GM12878 (cell line): ENCODE results near the gene CACNA1S. TPM values are rescaled to one million over a fixed set of nuclear protein-coding genes. Genes with fewer than 3 reads are reported as not detected.
A peak's percentile ranks its signal among the peaks of the same experiment; 100 is the strongest.

Source experiments
- CEBPB ChIP-seq, 2 experiments: fragments of 150-350 bp in 1 of 2; IDR thresholded peaks; 2 replicates each; pipeline ENCODE4 v1.6.1; 2012 to 2014; ENCODE audit warnings: low read depth in 2 of 2, low read length in 2 of 2, borderline replicate concordance in 1 of 2, inconsistent platforms in 1 of 2
- HDGF ChIP-seq: fragments of 450-650 bp; IDR thresholded peaks from 2 replicates; pipeline ENCODE4 v1.6.1; 2016; ENCODE audit warnings: antibody characterized with exemption
- JUNB ChIP-seq: IDR thresholded peaks from 2 replicates; pipeline ENCODE4 v1.6.1; 2016; ENCODE audit warnings: antibody characterized with exemption, mild to moderate bottlenecking
- MTA2 ChIP-seq: fragments of 450-650 bp; IDR thresholded peaks from 2 replicates; pipeline ENCODE4 v1.6.1; 2016; ENCODE audit warnings: low read depth, mild to moderate bottlenecking, moderate library complexity
- NFXL1 ChIP-seq: fragments of 450-650 bp; IDR thresholded peaks from 2 replicates; pipeline ENCODE4 v1.6.1; 2017; ENCODE audit warnings: antibody characterized with exemption, mild to moderate bottlenecking, borderline replicate concordance
- NR2F1 ChIP-seq: fragments of 450-650 bp; conservative IDR thresholded peaks from 2 replicates; pipeline ENCODE4 v1.6.1; 2017; ENCODE audit warnings: mild to moderate bottlenecking
- PAX8 ChIP-seq: fragments of 450-650 bp; IDR thresholded peaks from 2 replicates; pipeline ENCODE4 v1.6.1; 2017; ENCODE audit warnings: mild to moderate bottlenecking, moderate library complexity
- PKNOX1 ChIP-seq: fragments of 450-650 bp; IDR thresholded peaks from 2 replicates; pipeline ENCODE4 v1.6.1; 2016; ENCODE audit warnings: mild to moderate bottlenecking
- POLR2A ChIP-seq: IDR thresholded peaks from 2 replicates; pipeline ENCODE4 v1.6.1; 2011; ENCODE audit warnings: low read depth, mild to moderate bottlenecking, low read length
- RCOR1 ChIP-seq: conservative IDR thresholded peaks from 2 replicates; pipeline ENCODE4 v1.6.1; 2012; ENCODE audit warnings: low read depth, low read length, improper control_type of control experiment
- RFX5 ChIP-seq: IDR thresholded peaks from 2 replicates; pipeline ENCODE4 v1.6.1; 2011; ENCODE audit warnings: low read depth, low read length, improper control_type of control experiment
- SMARCA5 ChIP-seq: fragments of 450-650 bp; IDR thresholded peaks from 2 replicates; pipeline ENCODE4 v1.6.1; 2017; ENCODE audit warnings: mild to moderate bottlenecking
- SMC3 ChIP-seq: IDR thresholded peaks from 2 replicates; pipeline ENCODE4 v1.6.1; 2011; ENCODE audit warnings: low read length, improper control_type of control experiment, borderline replicate concordance
- SRF ChIP-seq, 2 experiments: IDR thresholded peaks; 2 replicates each; pipeline ENCODE4 v1.6.1; 2011; ENCODE audit warnings: low read depth in 2 of 2, low read length in 2 of 2, mild to moderate bottlenecking in 1 of 2, moderate library complexity in 1 of 2
- USF1 ChIP-seq: IDR thresholded peaks from 2 replicates; pipeline ENCODE4 v1.6.1; 2011; ENCODE audit warnings: borderline replicate concordance, low read depth, mild to moderate bottlenecking, moderate library complexity, mixed read lengths, low read length; ENCODE audit not compliant: insufficient read depth; ENCODE audit errors: extremely low read length
- ZNF207 ChIP-seq: fragments of 450-650 bp; IDR thresholded peaks from 2 replicates; pipeline ENCODE4 v1.6.1; 2014; ENCODE audit warnings: antibody characterized with exemption, mild to moderate bottlenecking, borderline replicate concordance
- ZNF384 ChIP-seq: IDR thresholded peaks from 2 replicates; pipeline ENCODE4 v1.6.1; 2012; ENCODE audit warnings: low read depth, mild to moderate bottlenecking, low read length, improper control_type of control experiment, borderline replicate concordance
- ZSCAN29 ChIP-seq: fragments of 450-650 bp; IDR thresholded peaks from 2 replicates; pipeline ENCODE4 v1.6.1; 2017; ENCODE audit warnings: mild to moderate bottlenecking, moderate library complexity
- polyA plus RNA-seq, 11 experiments: library from polyadenylated mRNA; depleted of rRNA in 4 of 11; unstranded in 6 of 11; stranded (reverse) in 5 of 11; fragments of >200 nt; fragmentation: Nextera tagmentation in 4 of 11; fragmentation: Illumina TruSeq in 1 of 11; extraction: Ambion mirVana in 4 of 11; extraction: Trizol in 1 of 11; gene quantifications; 1 replicate in 1 of 11; 2 replicates in 10 of 11; pipeline versions ENCODE4 v1.2.1 to v1.2.3, GENCODE V29; 2011 to 2016; ENCODE audit warnings: inconsistent platforms in 2 of 11, missing spikeins in 2 of 11, low read depth in 1 of 11
- total RNA-seq, 4 experiments: library from RNA; depleted of rRNA in 3 of 4; stranded (reverse); fragments of >200 nt in 3 of 4; fragmentation: Illumina TruSeq in 1 of 4; extraction: Trizol in 1 of 4; gene quantifications; 2 replicates each; pipeline versions ENCODE4 v1.2.1 to v1.2.3, GENCODE V29; 2013 to 2021
- TF ChIP-seq, protein P1 (sequence below): fragments of 450-650 bp; IDR thresholded peaks from 2 replicates; pipeline ENCODE4 v1.6.1; 2017; ENCODE audit warnings: mild to moderate bottlenecking, moderate library complexity
- TF ChIP-seq, protein P2 (sequence below): fragments of 450-650 bp; IDR thresholded peaks from 2 replicates; pipeline ENCODE4 v1.6.1; 2014; ENCODE audit warnings: mild to moderate bottlenecking
- TF ChIP-seq, protein P3 (sequence below): fragments of 450-650 bp; IDR thresholded peaks from 2 replicates; pipeline ENCODE4 v1.6.1; 2017; ENCODE audit warnings: antibody characterized with exemption, mild to moderate bottlenecking, moderate library complexity

CACNA1S gene
- total and polyA plus RNA-seq, 10 of the 15 experiments (the other 5 are each of a cell fraction or from before 2014, with no cell fraction given): under 0.01 to 0.04 (median 0.02) TPM; not detected in 6

- TF ChIP-seq, protein P1, sequence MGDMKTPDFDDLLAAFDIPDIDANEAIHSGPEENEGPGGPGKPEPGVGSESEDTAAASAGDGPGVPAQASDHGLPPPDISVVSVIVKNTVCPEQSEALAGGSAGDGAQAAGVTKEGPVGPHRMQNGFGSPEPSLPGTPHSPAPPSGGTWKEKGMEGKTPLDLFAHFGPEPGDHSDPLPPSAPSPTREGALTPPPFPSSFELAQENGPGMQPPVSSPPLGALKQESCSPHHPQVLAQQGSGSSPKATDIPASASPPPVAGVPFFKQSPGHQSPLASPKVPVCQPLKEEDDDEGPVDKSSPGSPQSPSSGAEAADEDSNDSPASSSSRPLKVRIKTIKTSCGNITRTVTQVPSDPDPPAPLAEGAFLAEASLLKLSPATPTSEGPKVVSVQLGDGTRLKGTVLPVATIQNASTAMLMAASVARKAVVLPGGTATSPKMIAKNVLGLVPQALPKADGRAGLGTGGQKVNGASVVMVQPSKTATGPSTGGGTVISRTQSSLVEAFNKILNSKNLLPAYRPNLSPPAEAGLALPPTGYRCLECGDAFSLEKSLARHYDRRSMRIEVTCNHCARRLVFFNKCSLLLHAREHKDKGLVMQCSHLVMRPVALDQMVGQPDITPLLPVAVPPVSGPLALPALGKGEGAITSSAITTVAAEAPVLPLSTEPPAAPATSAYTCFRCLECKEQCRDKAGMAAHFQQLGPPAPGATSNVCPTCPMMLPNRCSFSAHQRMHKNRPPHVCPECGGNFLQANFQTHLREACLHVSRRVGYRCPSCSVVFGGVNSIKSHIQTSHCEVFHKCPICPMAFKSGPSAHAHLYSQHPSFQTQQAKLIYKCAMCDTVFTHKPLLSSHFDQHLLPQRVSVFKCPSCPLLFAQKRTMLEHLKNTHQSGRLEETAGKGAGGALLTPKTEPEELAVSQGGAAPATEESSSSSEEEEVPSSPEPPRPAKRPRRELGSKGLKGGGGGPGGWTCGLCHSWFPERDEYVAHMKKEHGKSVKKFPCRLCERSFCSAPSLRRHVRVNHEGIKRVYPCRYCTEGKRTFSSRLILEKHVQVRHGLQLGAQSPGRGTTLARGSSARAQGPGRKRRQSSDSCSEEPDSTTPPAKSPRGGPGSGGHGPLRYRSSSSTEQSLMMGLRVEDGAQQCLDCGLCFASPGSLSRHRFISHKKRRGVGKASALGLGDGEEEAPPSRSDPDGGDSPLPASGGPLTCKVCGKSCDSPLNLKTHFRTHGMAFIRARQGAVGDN: no peak
- TF ChIP-seq PAX8 (no peak), ZSCAN29 (no peak), ZNF207 (no peak), ZNF384 (no peak), RCOR1 (no peak), USF1 (no peak), HDGF (no peak), NFXL1 (no peak), CEBPB (IDR thresholded peaks at IDR 0.05; ENCODE audit: borderline replicate concordance in 1 of 2, low read depth in 2 of 2, low read length in 2 of 2) (peak in 1 of 2 experiments; percentile 100; a peak in 2 of 4 replicates), PKNOX1 (peak; percentile 98), MTA2 (no peak), POLR2A (no peak), RFX5 (peak; percentile 22; the same call in 1 of the 2 replicates), NR2F1 (no peak), SMARCA5 (no peak), SMC3 (no peak), SRF (IDR thresholded peaks at IDR 0.05; ENCODE audit: low read depth in 2 of 2, low read length in 2 of 2) (peak in 1 of 2 experiments; percentile 41; a peak in 1 of 4 replicates), JUNB (peak; percentile 99)
- TF ChIP-seq, protein P2, sequence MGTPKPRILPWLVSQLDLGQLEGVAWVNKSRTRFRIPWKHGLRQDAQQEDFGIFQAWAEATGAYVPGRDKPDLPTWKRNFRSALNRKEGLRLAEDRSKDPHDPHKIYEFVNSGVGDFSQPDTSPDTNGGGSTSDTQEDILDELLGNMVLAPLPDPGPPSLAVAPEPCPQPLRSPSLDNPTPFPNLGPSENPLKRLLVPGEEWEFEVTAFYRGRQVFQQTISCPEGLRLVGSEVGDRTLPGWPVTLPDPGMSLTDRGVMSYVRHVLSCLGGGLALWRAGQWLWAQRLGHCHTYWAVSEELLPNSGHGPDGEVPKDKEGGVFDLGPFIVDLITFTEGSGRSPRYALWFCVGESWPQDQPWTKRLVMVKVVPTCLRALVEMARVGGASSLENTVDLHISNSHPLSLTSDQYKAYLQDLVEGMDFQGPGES: peak; percentile 82
- TF ChIP-seq, protein P3, sequence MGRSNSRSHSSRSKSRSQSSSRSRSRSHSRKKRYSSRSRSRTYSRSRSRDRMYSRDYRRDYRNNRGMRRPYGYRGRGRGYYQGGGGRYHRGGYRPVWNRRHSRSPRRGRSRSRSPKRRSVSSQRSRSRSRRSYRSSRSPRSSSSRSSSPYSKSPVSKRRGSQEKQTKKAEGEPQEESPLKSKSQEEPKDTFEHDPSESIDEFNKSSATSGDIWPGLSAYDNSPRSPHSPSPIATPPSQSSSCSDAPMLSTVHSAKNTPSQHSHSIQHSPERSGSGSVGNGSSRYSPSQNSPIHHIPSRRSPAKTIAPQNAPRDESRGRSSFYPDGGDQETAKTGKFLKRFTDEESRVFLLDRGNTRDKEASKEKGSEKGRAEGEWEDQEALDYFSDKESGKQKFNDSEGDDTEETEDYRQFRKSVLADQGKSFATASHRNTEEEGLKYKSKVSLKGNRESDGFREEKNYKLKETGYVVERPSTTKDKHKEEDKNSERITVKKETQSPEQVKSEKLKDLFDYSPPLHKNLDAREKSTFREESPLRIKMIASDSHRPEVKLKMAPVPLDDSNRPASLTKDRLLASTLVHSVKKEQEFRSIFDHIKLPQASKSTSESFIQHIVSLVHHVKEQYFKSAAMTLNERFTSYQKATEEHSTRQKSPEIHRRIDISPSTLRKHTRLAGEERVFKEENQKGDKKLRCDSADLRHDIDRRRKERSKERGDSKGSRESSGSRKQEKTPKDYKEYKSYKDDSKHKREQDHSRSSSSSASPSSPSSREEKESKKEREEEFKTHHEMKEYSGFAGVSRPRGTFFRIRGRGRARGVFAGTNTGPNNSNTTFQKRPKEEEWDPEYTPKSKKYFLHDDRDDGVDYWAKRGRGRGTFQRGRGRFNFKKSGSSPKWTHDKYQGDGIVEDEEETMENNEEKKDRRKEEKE: no peak
Observed at GRCh38 chr1:201154389-201155165, 42.4 kb upstream of the CACNA1S start, which contains the start of gene TMEM9 (continued).
